Measurements from ENCODE around the gene VENTX.

- TF ChIP-seq CTCF (IDR thresholded peaks at IDR 0.05) (no peak), TCF7L2 (IDR thresholded peaks at IDR 0.05; ENCODE audit: low read depth, low read length) (no peak), POLR2AphosphoS5 (IDR thresholded peaks at IDR 0.05; ENCODE audit: low read depth, low read length) (no peak), REST (IDR thresholded peaks at IDR 0.05; ENCODE audit: insufficient read depth in 1 of 2, low read depth in 2 of 2, low read length in 1 of 2) (no peak), SIN3A (IDR thresholded peaks at IDR 0.05; ENCODE audit: borderline replicate concordance, insufficient read depth, low read depth, low read length) (no peak)
Observed at GRCh38 chr10:133245439-133246235, 8.0 kb downstream of the VENTX start.

Measured in Panc1 (cell line).